Activated CD8-positive, alpha-beta T cell treated with anti-CD3 and anti-CD28 coated beads for 36 hours (primary cell): Measurements from ENCODE around the gene SERPINE1. TPM values are rescaled to one million over a fixed set of nuclear protein-coding genes. Genes with fewer than 3 reads are reported as not detected.

Source experiments
- ATAC-seq: fragments of 200-7000 bp; cut with Tn5 transposase; one replicate; pipeline ENCODE4 v1.10.0; 2021; ENCODE audit warnings: mild to moderate bottlenecking, moderate library complexity
- CTCF ChIA-PET: fragments of 350-600 bp; sonication (Branson Sonifier 250); formaldehyde crosslinking; loops from one replicate; lab custom pipeline; 2021; ENCODE audit warnings: antibody characterized with exemption; lab: Charles Lee
- POLR2A ChIA-PET: fragments of 350-600 bp; sonication (Branson Sonifier 250); formaldehyde crosslinking; loops from one replicate; lab custom pipeline; 2021; ENCODE audit warnings: antibody characterized with exemption; lab: Charles Lee
- DNase-seq: peaks from one replicate; pipeline ENCODE4 v3.0.0-alpha.2; 2020
- H3K27ac Mint-ChIP-seq: one replicate; pipeline ENCODE4 v1.8.0; 2021; ENCODE audit warnings: mild to moderate bottlenecking, mixed read lengths
- H3K27me3 Mint-ChIP-seq: one replicate; pipeline ENCODE4 v1.8.0; 2021; ENCODE audit warnings: mixed read lengths
- H3K36me3 Mint-ChIP-seq: one replicate; pipeline ENCODE4 v1.8.0; 2021; ENCODE audit warnings: low read depth, mixed read lengths
- H3K4me1 Mint-ChIP-seq: one replicate; pipeline ENCODE4 v1.8.0; 2021; ENCODE audit warnings: low read depth, mixed read lengths
- H3K4me3 Mint-ChIP-seq: one replicate; pipeline ENCODE4 v1.8.0; 2021; ENCODE audit warnings: mild to moderate bottlenecking, moderate library complexity, mixed read lengths
- H3K9me3 Mint-ChIP-seq: one replicate; pipeline ENCODE4 v1.8.0; 2021; ENCODE audit warnings: mixed read lengths
- CTCF ChIP-seq: fragments of 200-600 bp; IDR thresholded peaks from one replicate; pipeline ENCODE4 v1.8.0; 2022; ENCODE audit warnings: antibody characterized with exemption, mild to moderate bottlenecking
- intact Hi-C: fragments of 100-400 bp; cut with micrococcal nuclease; formaldehyde crosslinking; loops from one replicate; pipeline ENCODE4 v1.10.0; 2022
- total RNA-seq, 2 experiments: library from RNA; stranded (reverse); gene quantifications; one replicate each; pipeline ENCODE4 v1.2.3, GENCODE V29; 2021

SERPINE1 gene
- total RNA-seq, 2 experiments from 2014 or later: 1.2 to 1.3 TPM

GRCh38 chr7:101154693-101155102 lies 27.8 kb downstream of the SERPINE1 start:
- Mint-ChIP-seq H3K27me3 (peaks cover 5% of the 10 kb centered on the region), H3K36me3 (peaks cover 10% of the 10 kb centered on the region), H3K4me3 (peak overlapping the region; percentile 80), H3K9me3 (peaks cover 3% of the 10 kb centered on the region), H3K27ac (peak overlapping the region; percentile 52), H3K4me1 (peaks cover 10% of the 10 kb centered on the region)
- ATAC-seq: peak; percentile 17
- intact Hi-C loops: no loop called here
- no peak for TF ChIP-seq CTCF
- CTCF ChIA-PET: interaction anchor here (0.9 to 4.1 kb wide), 6 partner anchors 11 to 63 kb away, joined by 5 to 31 read pairs (median 14); partner anchors contain the start of genes PLOD3 and ZNHIT1
- POLR2A ChIA-PET: interaction anchor here (0.7 kb wide), 1 partner anchor 9 kb away, joined by 3 read pairs; no protein-coding TSS in a partner anchor
- DNase-seq: no peak

GRCh38 chr7:101155303-101155702 lies 28.4 kb downstream of the SERPINE1 start:
- Mint-ChIP-seq H3K9me3 (peaks cover 3% of the 10 kb centered on the region), H3K36me3 (peaks cover 15% of the 10 kb centered on the region), H3K4me3 (peak overlapping the region; percentile 80), H3K4me1 (peaks cover 10% of the 10 kb centered on the region), H3K27ac (no peak overlapping the region), H3K27me3 (peaks cover 3% of the 10 kb centered on the region)
- CTCF ChIA-PET: interaction anchor here (0.9 to 4.1 kb wide), 5 partner anchors 11 to 62 kb away, joined by 4 to 18 read pairs (median 7); partner anchors contain the start of genes PLOD3, SERPINE1 and ZNHIT1
- no peak for TF ChIP-seq CTCF
- POLR2A ChIA-PET: interaction anchor here (0.7 kb wide), 1 partner anchor 9 kb away, joined by 3 read pairs; no protein-coding TSS in a partner anchor
- ATAC-seq (no peak), DNase-seq (no peak)
- intact Hi-C loops: no loop called here

GRCh38 chr7:101156277-101156676 lies 29.4 kb downstream of the SERPINE1 start:
- no peak for ATAC-seq
- DNase-seq: no peak
- Mint-ChIP-seq H3K9me3 (peaks cover 3% of the 10 kb centered on the region), H3K4me1 (peaks cover 10% of the 10 kb centered on the region), H3K36me3 (peaks cover 19% of the 10 kb centered on the region), H3K27me3 (peaks cover 1% of the 10 kb centered on the region), H3K27ac (no peak overlapping the region), H3K4me3 (no peak overlapping the region)
- intact Hi-C loops: no loop called here
- TF ChIP-seq CTCF: no peak
- POLR2A ChIA-PET: interaction anchor here (0.9 to 1.4 kb wide), 2 partner anchors 10 to 15 kb away, joined by 3 to 4 read pairs; partner anchors contain the start of gene VGF
- CTCF ChIA-PET: interaction anchor here (1.4 to 4.1 kb wide), 5 partner anchors 12 to 61 kb away, joined by 4 to 23 read pairs (median 18); partner anchors contain the start of genes PLOD3, SERPINE1 and ZNHIT1

GRCh38 chr7:101156866-101157589 lies 30.1 kb downstream of the SERPINE1 start:
- intact Hi-C loops: no loop called here
- ATAC-seq: no peak
- CTCF ChIA-PET: interaction anchor here (0.8 to 4.1 kb wide), 8 partner anchors 11 to 144 kb away, joined by 3 to 23 read pairs (median 5); partner anchors contain the start of gene SERPINE1
- no peak for TF ChIP-seq CTCF
- no peak overlapping the region for H3K4me3 Mint-ChIP-seq
- POLR2A ChIA-PET: interaction anchor here (0.9 to 1.4 kb wide), 2 partner anchors 9 to 14 kb away, joined by 3 to 4 read pairs; partner anchors contain the start of gene VGF
- peaks cover 10% of the 10 kb centered on the region for H3K4me1 Mint-ChIP-seq
- H3K27ac Mint-ChIP-seq: no peak overlapping the region
- H3K9me3 Mint-ChIP-seq: peaks cover 3% of the 10 kb centered on the region
- H3K36me3 Mint-ChIP-seq: peaks cover 22% of the 10 kb centered on the region
- no peak for DNase-seq
- peaks cover 3% of the 10 kb centered on the region for H3K27me3 Mint-ChIP-seq
